Endothelial cell of umbilical vein (primary cell): ENCODE data around the gene FBXO10.

ENCODE experiments used
- EZH2 ChIP-seq: IDR thresholded peaks from 2 replicates; pipeline ENCODE4 v1.6.1; 2012; ENCODE audit warnings: borderline replicate concordance, low read depth, mild to moderate bottlenecking, moderate library complexity, low read length, inconsistent platforms; ENCODE audit not compliant: severe bottlenecking
- FOS ChIP-seq: IDR thresholded peaks from 2 replicates; pipeline ENCODE4 v1.6.1; 2011; ENCODE audit warnings: mild to moderate bottlenecking, low read length, moderate library complexity, borderline replicate concordance; ENCODE audit not compliant: insufficient read depth
- GATA2 ChIP-seq: IDR thresholded peaks from 2 replicates; pipeline ENCODE4 v1.7.0; 2011; ENCODE audit warnings: low read depth, mild to moderate bottlenecking, moderate library complexity, mixed read lengths, low read length; ENCODE audit not compliant: insufficient read length, insufficient read depth
- JUN ChIP-seq: IDR thresholded peaks from 2 replicates; pipeline ENCODE4 v1.6.1; 2011; ENCODE audit warnings: borderline replicate concordance, low read depth; ENCODE audit not compliant: insufficient read length, insufficient read depth
- MAX ChIP-seq: IDR thresholded peaks from 2 replicates; pipeline ENCODE4 v1.6.1; 2011; ENCODE audit not compliant: insufficient read depth, insufficient read length
- MYC ChIP-seq: IDR thresholded peaks from one replicate; pipeline ENCODE4 v1.6.1; 2011; ENCODE audit warnings: mild to moderate bottlenecking, low read depth, low read length
- POLR2A ChIP-seq: IDR thresholded peaks from 2 replicates; pipeline ENCODE4 v1.6.1; 2012; ENCODE audit warnings: low read depth, mild to moderate bottlenecking, control low read depth, low read length
- POLR2AphosphoS5 ChIP-seq: IDR thresholded peaks from 2 replicates; pipeline ENCODE4 v1.6.1; 2012; ENCODE audit warnings: low read depth, mild to moderate bottlenecking, control low read depth, low read length, moderate library complexity; ENCODE audit not compliant: insufficient read depth
- TF ChIP-seq, protein P1 (sequence below), 2 donors: IDR thresholded peaks; 1 replicate in 1 of 2; 2 replicates in 1 of 2; pipeline ENCODE4 v1.5.1; 2011; ENCODE audit warnings: low read length in 2 of 2, mild to moderate bottlenecking in 2 of 2, moderate library complexity in 2 of 2, control low read depth in 1 of 2, inconsistent platforms in 1 of 2, low read depth in 1 of 2; ENCODE audit not compliant: insufficient read depth in 1 of 2; ENCODE audit errors: extremely low read depth in 1 of 2

- TF ChIP-seq POLR2A (no peak), MAX (no peak), POLR2AphosphoS5 (no peak), JUN (no peak), MYC (no peak), EZH2 (no peak), FOS (no peak), GATA2 (no peak)
- TF ChIP-seq, protein P1, sequence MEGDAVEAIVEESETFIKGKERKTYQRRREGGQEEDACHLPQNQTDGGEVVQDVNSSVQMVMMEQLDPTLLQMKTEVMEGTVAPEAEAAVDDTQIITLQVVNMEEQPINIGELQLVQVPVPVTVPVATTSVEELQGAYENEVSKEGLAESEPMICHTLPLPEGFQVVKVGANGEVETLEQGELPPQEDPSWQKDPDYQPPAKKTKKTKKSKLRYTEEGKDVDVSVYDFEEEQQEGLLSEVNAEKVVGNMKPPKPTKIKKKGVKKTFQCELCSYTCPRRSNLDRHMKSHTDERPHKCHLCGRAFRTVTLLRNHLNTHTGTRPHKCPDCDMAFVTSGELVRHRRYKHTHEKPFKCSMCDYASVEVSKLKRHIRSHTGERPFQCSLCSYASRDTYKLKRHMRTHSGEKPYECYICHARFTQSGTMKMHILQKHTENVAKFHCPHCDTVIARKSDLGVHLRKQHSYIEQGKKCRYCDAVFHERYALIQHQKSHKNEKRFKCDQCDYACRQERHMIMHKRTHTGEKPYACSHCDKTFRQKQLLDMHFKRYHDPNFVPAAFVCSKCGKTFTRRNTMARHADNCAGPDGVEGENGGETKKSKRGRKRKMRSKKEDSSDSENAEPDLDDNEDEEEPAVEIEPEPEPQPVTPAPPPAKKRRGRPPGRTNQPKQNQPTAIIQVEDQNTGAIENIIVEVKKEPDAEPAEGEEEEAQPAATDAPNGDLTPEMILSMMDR (IDR thresholded peaks at IDR 0.05; ENCODE audit: extremely low read depth in 1 of 2, insufficient read depth in 1 of 2, low read depth in 1 of 2, low read length in 2 of 2) = no peak
Measured at GRCh38 chr9:37549527-37549926, 26.7 kb downstream of the FBXO10 start.
